NK-92 (cell line): ENCODE data around the gene ERC2.
"Not testable (repeated sequence)": the region's sequence is repeated elsewhere in the genome, so short reads cannot be mapped to it uniquely, and the experiment has no call there.

ENCODE experiments used
- DNase-seq: peaks from one replicate; lab custom pipeline; 2025; ENCODE audit not compliant: unreplicated experiment; lab: John Stamatoyannopoulos, UW

The ERC2 gene

GRCh38 chr3:56081246-56081645 lies 387.0 kb downstream of the ERC2 start:
- DNase-seq: no peak

- no peak for DNase-seq
Measured at GRCh38 chr3:56076746-56077145, 391.5 kb downstream of the ERC2 start.

GRCh38 chr3:56075089-56075488 lies 393.2 kb downstream of the ERC2 start:
- no peak for DNase-seq

GRCh38 chr3:56069766-56070165 lies 398.5 kb downstream of the ERC2 start:
- DNase-seq: no peak

GRCh38 chr3:56066405-56066804 lies 401.9 kb downstream of the ERC2 start:
- DNase-seq: not testable (repeated sequence)

- no peak for DNase-seq
Measured at GRCh38 chr3:56064684-56065083, 403.6 kb downstream of the ERC2 start.

GRCh38 chr3:56061279-56061626 lies 407.0 kb downstream of the ERC2 start:
- no peak for DNase-seq

- DNase-seq: no peak
Measured at GRCh38 chr3:56060521-56061278, 407.6 kb downstream of the ERC2 start.

GRCh38 chr3:56059731-56060130 lies 408.5 kb downstream of the ERC2 start:
- no peak for DNase-seq

- DNase-seq: no peak
Measured at GRCh38 chr3:56055951-56056350, 412.3 kb downstream of the ERC2 start.

GRCh38 chr3:56055546-56055945 lies 412.7 kb downstream of the ERC2 start:
- DNase-seq: no peak

- no peak for DNase-seq
Measured at GRCh38 chr3:56054844-56055243, 413.4 kb downstream of the ERC2 start.

GRCh38 chr3:56053727-56054126 lies 414.5 kb downstream of the ERC2 start:
- no peak for DNase-seq

GRCh38 chr3:56052188-56052587 lies 416.1 kb downstream of the ERC2 start:
- no peak for DNase-seq

- DNase-seq: no peak
Measured at GRCh38 chr3:56051052-56051451, 417.2 kb downstream of the ERC2 start.

GRCh38 chr3:56048946-56049345 lies 419.3 kb downstream of the ERC2 start:
- no peak for DNase-seq

GRCh38 chr3:56048331-56048730 lies 419.9 kb downstream of the ERC2 start:
- DNase-seq: no peak

- no peak for DNase-seq
Measured at GRCh38 chr3:56042326-56042951, 425.8 kb downstream of the ERC2 start.

- no peak for DNase-seq
Measured at GRCh38 chr3:56025326-56025725, 442.9 kb downstream of the ERC2 start.

GRCh38 chr3:56023546-56023945 lies 444.7 kb downstream of the ERC2 start:
- DNase-seq: no peak

- DNase-seq: no peak
Measured at GRCh38 chr3:56022619-56023018, 445.6 kb downstream of the ERC2 start.

GRCh38 chr3:56019490-56020146 lies 448.6 kb downstream of the ERC2 start:
- no peak for DNase-seq
